Measurements from ENCODE around the gene NUDT8.
"Not testable (repeated sequence)": the region's sequence is repeated elsewhere in the genome, so short reads cannot be mapped to it uniquely, and the experiment has no call there.

Gene NUDT8

GRCh38 chr11:67627812-67628624 lies 1.7 kb downstream of the NUDT8 start:
- DNase-seq = no peak

GRCh38 chr11:67627441-67627811 lies 2.3 kb downstream of the NUDT8 start:
- DNase-seq = no peak

- no peak for DNase-seq
These were observed 2.8 kb downstream of the NUDT8 start for GRCh38 chr11:67626970-67627369.

- DNase-seq = not testable (repeated sequence)
These were observed 3.5 kb downstream of the NUDT8 start for GRCh38 chr11:67626131-67626833.

GRCh38 chr11:67623795-67624194 lies 5.9 kb downstream of the NUDT8 start:
- DNase-seq = not testable (repeated sequence)

GRCh38 chr11:67622905-67623304 lies 6.8 kb downstream of the NUDT8 start:
- not testable (repeated sequence) for DNase-seq

- not testable (repeated sequence) for DNase-seq
These were observed 7.8 kb downstream of the NUDT8 start for GRCh38 chr11:67621928-67622327.

GRCh38 chr11:67620621-67621020 lies 9.1 kb downstream of the NUDT8 start:
- not testable (repeated sequence) for DNase-seq

GRCh38 chr11:67619683-67620618 lies 9.8 kb downstream of the NUDT8 start:
- not testable (repeated sequence) for DNase-seq

GRCh38 chr11:67618901-67619659 lies 10.7 kb downstream of the NUDT8 start:
- not testable (repeated sequence) for DNase-seq

GRCh38 chr11:67617243-67617953 lies 12.3 kb downstream of the NUDT8 start:
- no peak for DNase-seq

GRCh38 chr11:67616431-67617242 lies 13.1 kb downstream of the NUDT8 start:
- no peak for DNase-seq

GRCh38 chr11:67615728-67616430 lies 13.9 kb downstream of the NUDT8 start:
- DNase-seq = no peak

- no peak for DNase-seq
These were observed 14.7 kb downstream of the NUDT8 start for GRCh38 chr11:67614730-67615714.

GRCh38 chr11:67613960-67614715 lies 15.6 kb downstream of the NUDT8 start:
- DNase-seq = peak; percentile 41

GRCh38 chr11:67613313-67613959 lies 16.3 kb downstream of the NUDT8 start:
- DNase-seq = no peak

GRCh38 chr11:67612751-67613150 lies 17.0 kb downstream of the NUDT8 start:
- no peak for DNase-seq
